HEK293 (cell line): ENCODE results near the gene CIPC.

ENCODE experiments used
- CTCF ChIA-PET: fragments of 350-600 bp; formaldehyde crosslinking; extraction: SDS; loops from one replicate; lab custom pipeline; 2021; ENCODE audit warnings: antibody characterized with exemption; lab: Yijun Ruan, JAX
- POLR2A ChIA-PET: fragments of 300-600 bp; formaldehyde crosslinking; extraction: SDS; loops from one replicate; lab custom pipeline; 2020; ENCODE audit warnings: antibody characterized with exemption, inconsistent platforms; lab: Yijun Ruan, JAX
- H3K27ac ChIP-seq: fragments of 200-500 bp; sonication (Bioruptor generic); 2 replicates; pipeline ENCODE4 v1.5.1; 2014; ENCODE audit warnings: low read depth, low read length, control low read depth, inconsistent platforms; ENCODE audit errors: extremely low read depth
- H3K36me3 ChIP-seq, 2 experiments: fragments of 200-500 bp in 1 of 2; sonication (Bioruptor generic) in 1 of 2; 1 replicate in 1 of 2; 2 replicates in 1 of 2; pipeline ENCODE4 v1.5.1; 2014 to 2017; ENCODE audit warnings: inconsistent platforms in 2 of 2, low read length in 2 of 2; ENCODE audit not compliant: control insufficient read depth in 2 of 2, insufficient read depth in 1 of 2
- H3K4me1 ChIP-seq: fragments of 200-500 bp; sonication (Bioruptor generic); 2 replicates; pipeline ENCODE4 v1.5.1; 2014; ENCODE audit warnings: mild to moderate bottlenecking, low read length, inconsistent platforms; ENCODE audit not compliant: control insufficient read depth, insufficient read depth
- H3K4me3 ChIP-seq: 2 replicates; pipeline ENCODE4 v1.5.1; 2011; ENCODE audit warnings: low read depth, mild to moderate bottlenecking, control low read depth, low read length, moderate library complexity
- H3K9me3 ChIP-seq: fragments of 200-500 bp; sonication (Bioruptor generic); 2 replicates; pipeline ENCODE4 v1.5.1; 2014; ENCODE audit warnings: low read depth, low read length, inconsistent platforms; ENCODE audit not compliant: control insufficient read depth, insufficient read depth
- CTCF ChIP-seq: fragments of 450-650 bp; formaldehyde crosslinking; IDR thresholded peaks from 2 replicates; pipeline ENCODE4 v1.5.1; 2016; ENCODE audit warnings: missing biosample characterization, missing genetic modification characterization
- FEZF1 ChIP-seq: fragments of 450-650 bp; formaldehyde crosslinking; IDR thresholded peaks from 2 replicates; pipeline ENCODE4 v1.5.1; 2016; ENCODE audit warnings: missing biosample characterization, missing genetic modification characterization
- GLI4 ChIP-seq: fragments of 450-650 bp; formaldehyde crosslinking; IDR thresholded peaks from 2 replicates; pipeline ENCODE4 v1.5.1; 2016; ENCODE audit warnings: missing biosample characterization, missing genetic modification characterization
- HIC1 ChIP-seq: fragments of 450-650 bp; formaldehyde crosslinking; IDR thresholded peaks from 2 replicates; pipeline ENCODE4 v1.5.1; 2016; ENCODE audit warnings: missing biosample characterization, missing genetic modification characterization
- REPIN1 ChIP-seq: fragments of 450-650 bp; formaldehyde crosslinking; IDR thresholded peaks from 2 replicates; pipeline ENCODE4 v1.5.1; 2017; ENCODE audit warnings: missing biosample characterization, missing genetic modification characterization, low read depth
- SP2 ChIP-seq: fragments of 450-650 bp; formaldehyde crosslinking; IDR thresholded peaks from 2 replicates; pipeline ENCODE4 v1.5.1; 2016; ENCODE audit warnings: missing biosample characterization, missing genetic modification characterization
- SP7 ChIP-seq: fragments of 450-650 bp; formaldehyde crosslinking; IDR thresholded peaks from 2 replicates; pipeline ENCODE4 v1.5.1; 2016; ENCODE audit warnings: missing biosample characterization, missing genetic modification characterization
- YY1 ChIP-seq: fragments of 450-650 bp; formaldehyde crosslinking; IDR thresholded peaks from 2 replicates; pipeline ENCODE4 v1.5.1; 2018; ENCODE audit warnings: missing biosample characterization, missing genetic modification characterization
- ZBTB11 ChIP-seq: fragments of 450-650 bp; formaldehyde crosslinking; conservative IDR thresholded peaks from 2 replicates; pipeline ENCODE4 v1.5.1; 2016; ENCODE audit warnings: low read depth, missing biosample characterization, missing genetic modification characterization
- ZBTB21 ChIP-seq: fragments of 450-650 bp; formaldehyde crosslinking; IDR thresholded peaks from 2 replicates; pipeline ENCODE4 v1.5.1; 2017; ENCODE audit warnings: missing biosample characterization, missing genetic modification characterization
- ZBTB48 ChIP-seq: fragments of 450-650 bp; formaldehyde crosslinking; IDR thresholded peaks from 2 replicates; pipeline ENCODE4 v1.5.1; 2016; ENCODE audit warnings: missing biosample characterization, missing genetic modification characterization
- ZBTB49 ChIP-seq: fragments of 450-650 bp; formaldehyde crosslinking; IDR thresholded peaks from 2 replicates; pipeline ENCODE4 v1.5.1; 2016; ENCODE audit warnings: missing biosample characterization, missing genetic modification characterization, low read depth
- ZFP69B ChIP-seq: fragments of 450-650 bp; formaldehyde crosslinking; IDR thresholded peaks from 2 replicates; pipeline ENCODE4 v1.5.1; 2016; ENCODE audit warnings: missing biosample characterization, missing genetic modification characterization
- ZNF157 ChIP-seq: fragments of 450-650 bp; formaldehyde crosslinking; IDR thresholded peaks from 2 replicates; pipeline ENCODE4 v1.5.1; 2016; ENCODE audit warnings: missing biosample characterization, missing genetic modification characterization
- ZNF19 ChIP-seq: fragments of 450-650 bp; formaldehyde crosslinking; IDR thresholded peaks from 2 replicates; pipeline ENCODE4; 2016; ENCODE audit warnings: missing biosample characterization, missing genetic modification characterization, low read depth
- ZNF596 ChIP-seq: fragments of 450-650 bp; IDR thresholded peaks from 2 replicates; pipeline ENCODE4 v1.5.0; 2018; ENCODE audit warnings: missing biosample characterization, mild to moderate bottlenecking, missing genetic modification characterization, moderate library complexity
- ZNF639 ChIP-seq: fragments of 450-650 bp; formaldehyde crosslinking; IDR thresholded peaks from 2 replicates; pipeline ENCODE4 v1.5.1; 2016; ENCODE audit warnings: missing biosample characterization, missing genetic modification characterization
- ZNF654 ChIP-seq: fragments of 450-650 bp; formaldehyde crosslinking; IDR thresholded peaks from 2 replicates; pipeline ENCODE4 v1.5.1; 2016; ENCODE audit warnings: low read depth, missing biosample characterization, missing genetic modification characterization
- ZNF664 ChIP-seq: fragments of 450-650 bp; formaldehyde crosslinking; IDR thresholded peaks from 2 replicates; pipeline ENCODE4 v1.5.1; 2016; ENCODE audit warnings: missing biosample characterization, missing genetic modification characterization
- ZNF670 ChIP-seq: fragments of 450-650 bp; formaldehyde crosslinking; IDR thresholded peaks from 2 replicates; pipeline ENCODE4 v1.5.1; 2016; ENCODE audit warnings: missing biosample characterization, missing genetic modification characterization, low read depth
- ZNF791 ChIP-seq: fragments of 450-650 bp; formaldehyde crosslinking; IDR thresholded peaks from 2 replicates; pipeline ENCODE4 v1.5.1; 2016; ENCODE audit warnings: missing biosample characterization, missing genetic modification characterization
- ZXDB ChIP-seq: fragments of 450-650 bp; formaldehyde crosslinking; IDR thresholded peaks from 2 replicates; pipeline ENCODE4 v1.5.1; 2016; ENCODE audit warnings: missing biosample characterization, missing genetic modification characterization

CIPC gene, protein sequence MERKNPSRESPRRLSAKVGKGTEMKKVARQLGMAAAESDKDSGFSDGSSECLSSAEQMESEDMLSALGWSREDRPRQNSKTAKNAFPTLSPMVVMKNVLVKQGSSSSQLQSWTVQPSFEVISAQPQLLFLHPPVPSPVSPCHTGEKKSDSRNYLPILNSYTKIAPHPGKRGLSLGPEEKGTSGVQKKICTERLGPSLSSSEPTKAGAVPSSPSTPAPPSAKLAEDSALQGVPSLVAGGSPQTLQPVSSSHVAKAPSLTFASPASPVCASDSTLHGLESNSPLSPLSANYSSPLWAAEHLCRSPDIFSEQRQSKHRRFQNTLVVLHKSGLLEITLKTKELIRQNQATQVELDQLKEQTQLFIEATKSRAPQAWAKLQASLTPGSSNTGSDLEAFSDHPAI

GRCh38 chr14:77097700-77098528, at the start of gene CIPC:
Gene CIPC, plus strand, starts transcription at chr14:77098258. Its CDS starts 7,451 bp downstream, at chr14:77105709.
- H3K4me3 ChIP-seq, result peak within 1 kb of the TSS; percentile 88
- CTCF ChIA-PET, result interaction anchor here (0.6 to 4.7 kb wide), 10 partner anchors 12 to 225 kb away, joined by 3 to 63 read pairs (median 9); no protein-coding TSS in a partner anchor
- H3K27ac ChIP-seq, result peak within 1 kb of the TSS; percentile 87
- H3K9me3 ChIP-seq, result no peaks in the 10 kb centered on the region
- POLR2A ChIA-PET, result interaction anchor here (0.6 to 1.0 kb wide), 6 partner anchors 9 to 287 kb away, joined by 3 to 4 read pairs (median 4); no protein-coding TSS in a partner anchor
- H3K4me1 ChIP-seq, result peaks cover 18% of the 10 kb centered on the region
- no peaks in the 10 kb centered on the region for H3K36me3 ChIP-seq
- TF ChIP-seq YY1 (tag by site-specific recombination), result peak; percentile 89
- 0 out of 2 replicates have a peak, but pooled peaks have one; percentile 29 for TF ChIP-seq ZNF157 (tag by site-specific recombination)
- TF ChIP-seq ZBTB21 (tag by site-specific recombination), result peak; percentile 32
- peak; percentile 24; the same call in 1 of the 2 replicates for TF ChIP-seq ZFP69B
- peak; percentile 91 for TF ChIP-seq SP2 (tag by site-specific recombination)
- TF ChIP-seq ZNF664 (tag by site-specific recombination), result no peak
- no peak for TF ChIP-seq ZNF791
- peak; percentile 80 for TF ChIP-seq ZNF639 (tag by site-specific recombination)
- TF ChIP-seq CTCF, result peak; percentile 41; the same call in 1 of the 2 replicates
- no peak for TF ChIP-seq ZNF654 (tag by site-specific recombination)
- peak; percentile 27; the same call in 1 of the 2 replicates for TF ChIP-seq FEZF1 (tag by site-specific recombination)
- no peak for TF ChIP-seq REPIN1 (tag by site-specific recombination)
- no peak for TF ChIP-seq ZBTB49 (tag by site-specific recombination)
- TF ChIP-seq ZNF670 (tag by site-specific recombination), result no peak
- peak; percentile 59; the same call in 1 of the 2 replicates for TF ChIP-seq ZBTB48 (tag by site-specific recombination)
- no peak for TF ChIP-seq ZNF19 (tag by site-specific recombination)
- peak; percentile 68; the same call in 1 of the 2 replicates for TF ChIP-seq SP7 (tag by site-specific recombination)
- TF ChIP-seq ZBTB11, result peak; percentile 38
- peak; percentile 75 for TF ChIP-seq ZXDB (tag by site-specific recombination)
- 0 out of 2 replicates have a peak, but pooled peaks have one; percentile 20 for TF ChIP-seq HIC1
- 0 out of 2 replicates have a peak, but pooled peaks have one; percentile 60 for TF ChIP-seq GLI4 (tag by site-specific recombination)
- peak; percentile 69; the same call in 1 of the 2 replicates for TF ChIP-seq ZNF596 (tag by site-specific recombination)
